ENCODE measurements around the gene RAB7B.
"Not testable (repeated sequence)": the region's sequence is repeated elsewhere in the genome, so short reads cannot be mapped to it uniquely, and the experiment has no call there.

Gene RAB7B

DNA sequence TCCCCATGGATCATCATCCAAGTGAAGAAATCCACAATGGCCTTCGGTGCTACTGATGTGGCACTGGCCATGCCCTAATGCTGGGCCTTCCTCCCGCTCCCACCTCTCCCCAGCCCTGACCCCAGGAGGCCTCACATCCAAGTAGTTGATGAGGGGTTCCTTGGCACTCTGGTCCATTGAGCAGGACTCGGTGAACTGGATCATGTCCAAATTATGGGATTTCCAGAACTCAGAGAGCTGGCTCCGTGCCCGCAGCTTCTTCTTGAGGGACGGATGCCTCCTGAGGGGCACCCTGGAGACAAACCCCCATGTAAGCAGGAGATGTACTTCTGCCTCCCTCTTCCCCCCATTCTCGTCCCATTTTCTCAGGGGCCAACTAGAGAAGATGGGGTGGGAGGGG is 19.6 kb upstream of the RAB7B start:
- no peak for DNase-seq (ENCODE audit: low read depth)

DNA sequence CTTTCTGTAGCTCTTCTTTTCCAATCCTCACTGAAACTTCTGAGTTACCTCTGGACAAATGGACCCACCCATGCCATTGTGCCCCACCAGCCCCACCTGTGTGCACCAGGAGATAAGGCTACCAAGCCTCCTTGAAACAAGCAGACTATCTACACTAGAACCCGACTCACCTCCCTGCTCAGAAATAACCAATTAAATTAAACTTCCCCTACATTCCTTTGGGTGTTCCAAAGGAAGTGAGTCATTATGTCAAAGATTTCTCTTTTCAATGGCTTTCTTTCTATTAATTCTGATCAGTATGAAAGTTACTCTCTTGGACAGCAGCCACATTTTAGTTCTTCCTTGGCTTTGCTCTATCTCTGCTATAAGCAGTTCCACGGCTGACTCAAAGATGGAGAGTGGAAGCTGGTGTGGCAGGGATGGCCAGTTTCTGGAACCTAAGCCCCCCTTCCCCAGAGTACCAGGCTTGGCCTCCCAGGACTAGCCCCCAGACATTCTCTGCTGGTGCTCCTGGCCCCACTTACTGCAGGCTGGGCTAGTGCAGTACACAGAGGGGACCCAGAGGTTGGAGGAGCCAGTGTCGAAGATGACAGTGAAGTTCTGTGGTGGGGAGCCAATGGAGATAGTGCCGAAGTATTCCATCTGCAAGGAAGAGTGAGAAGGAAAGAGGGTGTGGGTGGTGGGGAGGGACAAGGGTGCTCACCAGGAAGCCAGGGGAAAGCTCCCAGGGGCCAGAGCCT is 18.6 kb upstream of the RAB7B start:
- DNase-seq (ENCODE audit: low read depth) = no peak

DNA sequence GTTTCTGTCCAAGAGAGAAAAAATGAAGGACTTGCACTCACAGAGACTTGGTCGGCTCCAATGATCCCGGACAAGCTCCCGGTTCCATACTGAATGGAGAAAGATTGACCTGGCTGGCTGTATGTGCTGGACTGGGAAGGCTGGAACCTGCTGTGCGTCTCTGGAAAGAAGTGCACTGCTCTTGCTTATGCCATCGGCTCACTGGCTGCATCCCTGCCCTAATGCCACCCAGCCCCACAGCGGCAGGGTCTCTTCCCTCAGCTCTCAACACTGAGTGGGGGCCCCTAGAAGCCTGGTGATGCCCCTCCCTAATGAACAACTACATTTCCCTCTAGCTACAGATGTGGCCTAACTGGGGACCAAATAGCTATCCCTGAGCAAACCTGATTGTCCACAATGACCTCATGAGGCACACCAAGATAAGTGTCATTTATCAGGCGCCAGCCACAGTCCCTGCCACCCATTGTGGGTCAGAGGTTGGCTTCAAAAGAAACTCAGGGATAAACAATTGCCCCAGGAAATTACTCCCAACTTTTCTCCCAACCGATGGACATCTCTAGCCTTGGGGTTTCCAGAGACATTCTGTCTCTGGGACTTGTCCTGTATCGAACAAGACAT is 17.9 kb upstream of the RAB7B start:
- no peak for DNase-seq (ENCODE audit: low read depth)

DNA sequence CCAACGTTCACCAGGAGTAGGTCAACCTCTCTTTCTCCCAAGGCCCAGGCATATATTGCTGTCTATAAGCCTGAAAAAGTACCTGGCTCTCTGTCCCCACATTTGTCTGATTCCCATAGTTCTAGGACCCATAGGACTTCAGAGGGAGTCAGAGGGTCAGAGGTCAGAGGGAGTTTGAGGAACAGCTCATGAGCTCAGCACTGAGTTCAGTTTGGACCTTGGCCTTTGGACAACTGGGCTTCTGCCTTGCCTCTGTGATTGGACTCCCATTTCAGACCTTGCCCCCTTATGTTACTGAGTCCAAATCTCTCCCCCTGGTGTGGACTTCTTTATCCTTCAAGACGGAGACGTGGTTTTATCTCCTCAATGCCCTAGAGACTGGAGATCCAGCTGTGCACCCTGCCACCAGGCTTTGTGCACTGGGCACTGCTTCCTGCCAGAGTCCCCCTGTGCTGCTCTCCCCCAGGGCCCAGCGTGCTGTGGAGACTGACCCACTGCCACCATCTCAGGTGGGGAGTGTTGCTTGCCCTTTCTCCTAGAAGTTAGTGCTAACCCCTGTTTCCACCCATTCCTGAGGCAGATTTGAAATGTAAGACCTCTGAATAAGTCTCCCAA is 17.3 kb upstream of the RAB7B start:
- DNase-seq (ENCODE audit: low read depth) = no peak

DNA sequence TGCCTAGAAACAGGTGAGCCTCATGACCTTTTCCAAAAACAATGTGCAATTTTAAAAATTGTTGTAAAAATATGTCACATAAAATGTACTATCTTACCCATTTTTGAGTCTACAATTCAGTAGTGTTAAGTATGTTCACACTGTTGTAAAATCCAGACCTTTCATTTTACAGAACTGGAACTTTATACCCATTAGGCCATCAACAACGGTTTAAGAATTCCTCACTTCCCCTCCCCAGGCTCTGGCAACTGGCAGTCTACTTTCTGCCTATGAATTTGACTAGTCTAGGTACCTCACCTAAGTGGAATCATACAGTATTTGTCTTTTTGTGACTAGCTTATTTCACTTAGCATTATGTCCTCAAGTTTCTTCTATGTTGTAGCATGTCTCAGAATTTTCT is 11.9 kb upstream of the RAB7B start:
- no peak for DNase-seq (ENCODE audit: low read depth)

DNA sequence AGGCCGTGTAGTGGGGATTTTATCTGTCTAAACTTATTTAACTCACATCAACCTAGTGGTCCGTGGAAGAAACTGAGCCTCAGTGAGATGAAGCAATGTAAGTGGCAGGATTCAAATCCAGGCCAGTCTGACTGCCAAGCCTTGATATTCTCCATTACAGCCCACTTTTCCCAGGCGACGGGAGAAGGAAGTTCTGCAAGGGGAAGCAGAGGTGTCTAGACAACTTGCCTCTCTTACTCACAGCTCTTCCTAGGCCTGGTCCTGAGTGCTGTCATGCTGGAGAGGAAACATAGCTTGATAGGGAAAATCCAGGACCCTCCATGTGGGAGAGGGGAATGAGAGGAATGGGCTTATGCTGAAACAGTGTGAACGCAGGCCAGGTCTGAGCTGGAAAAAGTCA is 11.4 kb upstream of the RAB7B start:
- DNase-seq (ENCODE audit: low read depth) = no peak

DNA sequence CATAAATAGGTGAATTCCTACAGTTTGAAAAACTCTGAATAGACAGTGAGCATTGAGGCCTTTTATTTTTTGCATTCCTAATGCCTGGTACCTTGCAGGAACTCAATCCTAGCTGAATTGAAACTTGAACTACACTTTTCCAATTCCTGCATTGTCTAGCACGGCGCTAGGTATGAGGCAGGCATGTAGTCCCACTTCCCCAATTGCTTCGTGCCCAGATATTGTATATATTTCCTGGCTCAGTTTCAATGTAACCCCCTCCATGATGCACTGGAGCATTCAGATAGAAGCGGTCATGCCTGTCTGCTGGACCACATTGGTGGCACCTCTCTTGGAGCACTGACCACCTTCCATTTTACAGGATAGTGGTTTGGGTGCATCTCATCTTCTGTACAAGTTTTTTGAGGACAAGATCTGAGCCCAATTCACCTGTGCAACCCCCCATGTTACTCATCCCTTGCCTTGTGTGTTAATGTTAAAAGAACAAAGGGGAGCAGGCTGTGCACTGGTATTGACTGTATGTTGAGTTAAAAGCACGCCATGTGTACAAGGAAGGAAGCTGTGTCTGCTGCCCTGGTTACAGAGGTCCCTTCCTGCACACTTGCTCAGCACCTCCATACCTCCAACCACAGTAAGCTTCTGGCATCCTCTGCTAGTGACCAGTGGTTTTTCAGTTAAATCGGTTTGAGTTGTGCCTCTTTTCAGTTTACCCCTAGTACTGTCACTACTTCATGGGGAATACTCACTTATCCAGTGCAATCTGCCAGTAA is 10.0 kb upstream of the RAB7B start:
- DNase-seq (ENCODE audit: low read depth) = no peak

DNA sequence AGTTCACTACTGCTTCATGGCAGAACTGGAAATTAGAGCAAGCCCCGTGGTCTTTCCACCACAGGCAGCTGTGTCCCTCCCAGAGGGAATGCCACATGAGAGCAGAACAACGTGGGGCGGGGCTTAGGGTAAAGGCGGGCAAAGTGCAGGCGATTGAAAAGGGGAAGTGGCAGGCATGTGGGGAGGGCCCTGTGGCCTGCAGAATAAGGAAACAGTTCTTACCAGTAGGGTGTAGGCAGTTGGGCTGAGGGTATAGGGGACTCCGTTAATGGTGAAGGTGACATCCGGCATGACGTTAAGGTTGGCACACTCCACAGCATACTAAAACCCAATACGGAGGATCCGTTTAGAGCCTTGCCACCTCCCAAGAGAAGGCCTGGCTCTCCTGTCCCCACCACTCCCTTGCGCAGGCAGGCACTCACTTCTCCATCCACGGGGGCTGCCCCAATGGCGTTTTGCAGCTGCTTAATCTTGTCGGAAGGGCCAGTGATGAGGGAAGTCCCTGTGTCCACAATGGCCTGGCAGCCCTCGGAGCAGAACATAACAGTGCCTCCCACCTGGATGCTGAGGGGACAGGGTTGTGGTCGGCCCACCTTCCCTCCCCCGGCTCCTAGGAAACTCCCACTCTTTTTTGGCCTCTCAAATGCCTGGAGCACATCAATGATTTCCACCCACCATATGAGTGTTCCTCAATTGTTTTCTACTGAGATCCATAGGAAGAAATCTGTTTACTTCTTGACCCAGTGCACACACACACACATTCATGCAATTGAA is 9.1 kb upstream of the RAB7B start:
- DNase-seq (ENCODE audit: low read depth) = no peak

DNA sequence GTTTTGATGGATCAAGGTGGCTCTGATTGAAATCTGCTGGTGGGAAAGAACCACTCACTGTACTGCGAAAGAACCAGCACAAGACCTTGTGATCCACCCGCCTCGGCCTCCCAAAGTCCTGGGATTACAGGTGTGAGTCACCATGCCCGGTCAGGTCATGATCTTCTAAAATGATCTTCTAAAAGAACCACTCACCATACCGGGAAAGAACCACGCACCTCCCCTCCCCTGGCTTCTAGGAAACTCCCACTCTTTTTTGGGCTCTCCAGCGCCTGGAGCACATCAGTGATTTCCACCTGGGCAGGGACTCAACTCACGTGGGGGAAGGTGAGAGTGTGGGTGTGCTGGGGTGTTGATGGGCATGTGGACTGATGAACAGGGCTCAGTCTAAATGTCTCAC is 7.9 kb upstream of the RAB7B start:
- DNase-seq (ENCODE audit: low read depth) = no peak

DNA sequence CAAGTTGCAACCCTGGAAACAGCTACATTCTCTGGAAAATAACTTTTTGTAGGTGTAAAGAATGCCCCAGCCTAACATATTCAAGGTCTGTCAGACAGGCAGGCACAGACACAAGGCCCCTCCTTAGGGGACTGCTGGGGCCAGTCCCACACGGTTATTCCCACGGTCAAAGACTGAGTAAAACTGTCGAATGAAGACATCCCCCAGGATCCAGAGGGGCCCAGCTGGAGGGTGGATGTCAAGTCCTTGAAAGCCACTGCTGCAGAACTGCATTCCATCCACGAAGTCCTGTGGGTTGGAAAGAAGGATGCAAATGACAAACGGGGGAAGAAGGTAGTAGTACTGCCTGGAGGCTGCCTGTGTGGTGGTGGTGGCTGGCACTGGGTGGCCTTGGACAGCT is 6.9 kb upstream of the RAB7B start:
- DNase-seq (ENCODE audit: low read depth) = no peak

DNA sequence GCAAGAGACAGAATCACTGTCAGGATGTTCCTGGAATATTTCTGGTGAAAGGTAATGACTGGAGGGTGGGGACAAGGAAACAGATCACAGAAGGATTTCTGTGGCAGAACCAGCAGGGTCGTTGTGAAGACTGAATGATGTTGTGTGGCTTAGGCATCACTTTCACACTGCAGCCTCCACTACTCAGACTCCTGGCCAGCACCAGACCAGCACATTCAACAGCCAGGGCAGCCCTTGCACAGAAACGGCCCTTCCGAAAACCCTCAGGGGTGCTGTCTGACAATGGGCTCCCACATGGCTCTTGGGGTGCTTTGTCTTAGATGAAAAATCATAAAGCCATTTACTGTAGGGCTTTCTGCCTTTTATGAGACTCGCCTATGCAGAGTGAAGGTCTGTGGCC is 3.8 kb upstream of the RAB7B start:
- no peak for DNase-seq (ENCODE audit: low read depth)

DNA sequence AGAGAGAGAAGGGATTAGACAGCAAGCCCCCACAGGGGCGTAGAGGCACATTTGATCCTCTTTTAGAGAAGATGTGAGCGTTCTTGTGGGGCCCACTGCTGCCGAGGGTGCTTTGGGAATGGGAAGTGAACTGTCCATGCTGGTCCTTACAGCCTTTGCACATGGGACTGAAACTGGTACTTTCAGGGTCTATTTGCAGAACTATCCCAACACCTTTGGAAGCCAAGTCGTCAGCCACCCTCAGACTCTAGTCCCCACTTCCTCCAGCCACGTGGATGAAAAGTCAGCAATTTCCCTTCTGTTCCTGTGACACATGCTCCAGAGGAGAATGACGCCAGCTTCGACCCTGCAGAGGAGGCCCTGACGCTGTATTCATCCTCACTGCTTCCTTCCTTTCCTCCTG is 2.6 kb upstream of the RAB7B start:
- no peak for DNase-seq (ENCODE audit: low read depth)

DNA sequence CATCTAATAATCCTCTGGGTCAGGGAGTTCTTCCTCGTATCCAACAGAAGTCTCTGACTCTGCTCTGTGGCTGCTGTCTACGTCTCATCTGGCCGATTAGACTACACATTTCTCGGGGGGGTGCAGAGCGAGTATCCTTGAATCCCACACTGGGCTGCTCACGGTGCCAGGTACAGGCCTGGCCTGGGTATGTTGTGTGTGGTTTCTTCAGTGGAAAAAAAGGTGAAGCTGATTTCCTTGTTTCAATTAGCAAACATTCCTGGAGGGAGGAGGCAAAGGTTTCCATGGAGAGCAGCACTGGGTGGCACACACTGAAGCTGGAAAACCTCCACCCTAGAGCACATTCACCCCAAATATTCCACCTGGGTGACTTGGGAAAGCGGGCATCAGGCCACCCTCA is 2.0 kb upstream of the RAB7B start:
- no peak for DNase-seq (ENCODE audit: low read depth)

DNA sequence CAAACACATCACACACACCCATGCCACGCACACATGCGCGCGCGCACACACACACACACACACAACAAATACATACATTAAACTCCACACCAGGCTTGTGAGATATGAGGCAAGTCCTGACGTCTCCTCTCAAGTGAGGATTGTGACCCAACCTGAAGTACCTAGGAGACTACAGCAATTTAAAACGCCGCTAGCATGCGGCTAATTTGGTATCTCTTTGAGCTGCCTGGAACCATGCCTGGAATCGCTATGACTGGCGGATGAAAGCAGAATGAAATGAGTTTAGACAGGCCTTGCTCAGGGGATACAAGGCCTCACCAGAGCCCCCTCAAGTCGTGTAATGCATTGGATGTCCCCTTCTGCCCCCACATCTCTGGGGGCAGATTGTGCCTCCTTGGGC is 1.6 kb upstream of the RAB7B start:
- no peak for DNase-seq (ENCODE audit: low read depth)

DNA sequence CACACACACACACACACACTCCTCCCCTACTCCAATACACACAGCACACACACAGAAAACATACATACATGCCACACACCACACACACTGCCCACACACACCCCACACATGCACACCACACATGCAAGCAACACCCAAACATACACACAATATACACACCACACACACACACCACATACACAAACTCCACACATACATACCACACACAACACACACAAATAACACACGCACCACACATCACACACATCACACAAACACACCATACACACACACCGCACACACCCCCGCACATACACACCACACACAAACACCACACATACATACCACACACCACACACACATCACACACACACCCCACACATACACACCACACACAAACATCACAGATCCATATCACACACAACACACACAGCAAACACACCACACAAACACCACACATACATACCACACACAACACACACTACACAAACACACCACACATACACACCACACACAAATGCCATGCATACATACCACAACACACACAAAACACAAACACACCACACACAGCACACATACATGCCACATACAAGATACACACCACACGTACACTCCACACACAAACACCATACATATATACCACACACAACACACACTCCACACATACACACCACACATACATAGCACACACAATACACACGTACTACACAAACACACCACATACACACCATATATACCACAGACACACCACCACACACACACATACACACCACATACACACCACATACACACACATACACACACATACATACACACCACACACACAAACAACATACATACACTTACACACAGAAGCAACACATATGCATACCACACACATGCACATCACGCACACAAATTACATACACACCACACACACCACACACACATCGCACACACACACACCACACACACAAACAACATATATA is 932 bp upstream of the RAB7B start:
- no peak for DNase-seq (ENCODE audit: low read depth)

DNA sequence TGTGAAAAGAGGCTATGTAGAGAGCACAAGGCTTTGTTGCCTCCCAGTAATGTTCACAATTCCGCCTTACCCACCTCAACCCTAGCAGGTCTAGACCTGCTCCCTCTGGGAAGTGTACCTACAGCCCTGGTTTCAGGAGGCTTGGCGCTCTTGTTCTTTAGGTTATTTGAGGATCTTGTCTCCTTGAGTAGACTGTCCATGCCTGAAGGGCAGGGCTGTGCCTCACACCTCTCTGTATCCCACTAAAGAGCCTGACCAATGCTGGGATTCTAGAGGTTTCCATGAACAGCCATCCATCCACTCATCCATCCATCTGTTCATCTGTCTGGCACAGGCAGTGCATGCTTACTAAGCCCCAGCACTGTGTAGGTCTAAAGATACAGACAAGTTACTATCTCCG is 1.0 kb downstream of the RAB7B start:
- no peak for DNase-seq (ENCODE audit: low read depth)

DNA sequence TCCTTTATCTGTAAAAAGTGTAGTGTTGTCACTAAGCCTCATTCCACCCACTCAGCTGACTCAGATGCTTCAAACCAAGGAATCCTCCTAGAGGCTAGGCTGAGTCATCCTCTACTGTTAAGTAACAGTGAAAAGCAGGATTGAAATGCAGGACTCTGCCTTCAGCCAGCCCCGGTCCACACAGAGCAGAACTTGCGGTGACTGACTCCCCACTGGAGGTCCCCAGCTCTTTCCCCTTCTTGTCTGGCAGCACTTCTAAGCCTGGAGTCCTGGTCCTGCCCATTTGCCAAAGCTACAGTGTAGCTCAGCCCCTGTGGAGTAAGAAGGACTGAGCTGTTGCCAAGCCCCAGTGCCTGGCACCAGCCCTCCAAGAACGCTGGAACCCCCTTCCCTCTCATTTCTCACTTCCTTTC is 1.7 kb downstream of the RAB7B start:
- DNase-seq (ENCODE audit: low read depth) = peak; percentile 85

DNA sequence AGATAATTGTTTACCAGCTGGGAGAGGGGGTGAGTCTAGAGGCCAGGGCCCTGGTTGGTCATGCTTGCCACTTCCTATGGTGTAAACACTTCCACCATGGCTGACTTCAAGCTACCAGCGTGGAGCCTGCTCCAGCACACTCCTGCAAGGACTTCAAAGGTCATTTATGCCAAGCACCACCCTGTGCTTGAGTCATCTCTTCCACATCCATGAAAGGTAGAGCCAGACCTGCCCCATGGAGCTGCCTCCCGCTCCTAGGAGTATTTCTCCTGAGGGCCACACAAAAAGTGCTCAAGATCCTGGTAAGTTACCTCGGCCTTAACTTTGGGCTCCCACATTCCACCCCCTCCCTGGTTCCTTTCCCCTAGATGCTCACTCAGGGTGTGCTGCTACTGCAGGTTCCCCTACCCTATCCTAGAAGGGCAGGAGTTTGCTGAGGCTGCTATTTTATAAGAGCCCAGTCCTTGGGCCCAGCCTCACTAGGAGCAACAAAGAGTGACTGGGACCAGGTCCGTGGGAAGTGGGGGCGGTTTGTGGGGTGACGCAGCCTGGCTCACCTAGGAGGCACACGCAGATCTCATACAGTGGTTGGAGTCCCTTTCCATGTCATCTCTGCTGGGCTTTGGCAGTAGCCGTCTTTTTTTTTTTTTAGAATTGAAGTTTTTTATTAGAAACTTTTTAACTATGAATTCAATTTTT is 2.4 kb downstream of the RAB7B start:
- DNase-seq (ENCODE audit: low read depth) = no peak

DNA sequence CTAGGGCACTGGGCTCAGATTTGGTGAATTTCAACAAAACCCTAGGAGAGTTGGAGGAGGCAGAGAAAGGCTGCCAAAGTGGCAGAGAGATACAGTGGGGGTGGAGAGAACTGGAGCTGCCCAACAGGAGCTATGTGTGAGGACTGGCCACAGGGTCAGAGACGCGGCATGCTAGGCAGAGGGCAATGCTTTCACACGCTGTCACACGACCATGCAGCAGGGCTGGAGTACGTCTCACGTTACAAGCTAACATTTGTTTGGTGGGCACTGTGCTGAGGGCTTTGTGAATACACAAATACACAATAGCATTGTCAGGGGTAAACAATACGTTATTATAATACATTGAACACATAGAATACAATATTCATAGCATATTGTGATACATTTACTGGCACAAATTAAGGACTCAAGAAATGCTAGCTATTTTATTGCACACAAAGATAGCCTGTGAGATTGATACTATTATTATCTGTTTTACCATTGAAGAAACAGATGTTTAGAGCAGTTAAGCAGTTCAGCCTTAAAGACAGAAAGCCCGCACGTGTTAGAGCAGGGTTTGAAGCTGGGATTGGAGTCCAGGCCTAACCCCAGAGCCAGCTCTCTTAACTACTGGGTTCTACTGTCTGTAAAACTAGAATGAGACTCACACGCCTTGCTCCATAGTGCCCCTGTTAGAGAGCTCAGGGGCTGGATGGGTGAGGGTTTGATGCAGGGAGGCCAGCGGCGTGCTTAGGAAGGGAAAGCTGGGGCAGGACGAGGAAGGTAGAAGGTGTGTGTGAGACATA is 4.5 kb downstream of the RAB7B start:
- DNase-seq (ENCODE audit: low read depth) = no peak

DNA sequence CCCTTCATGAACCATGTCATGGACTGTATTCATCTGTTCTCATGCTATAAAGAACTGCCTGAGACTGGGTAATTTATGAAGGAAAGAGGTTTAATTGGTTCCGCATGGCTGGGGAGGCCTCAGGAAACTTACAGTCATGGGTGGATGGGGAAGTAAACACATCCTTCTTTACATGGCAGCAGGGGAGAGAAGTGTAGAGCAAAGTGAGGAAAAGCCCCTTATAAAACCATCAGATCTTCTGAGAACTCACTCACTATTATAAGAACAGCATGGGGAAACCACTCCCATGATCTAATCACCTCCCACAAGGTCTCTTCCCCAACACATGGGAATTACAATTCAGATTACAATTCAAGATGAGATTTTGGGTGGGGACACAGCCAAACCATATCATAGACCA is 6.6 kb downstream of the RAB7B start:
- not testable (repeated sequence) for DNase-seq (ENCODE audit: low read depth)
